ENCODE results near the gene PPP2R2B.

DNA sequence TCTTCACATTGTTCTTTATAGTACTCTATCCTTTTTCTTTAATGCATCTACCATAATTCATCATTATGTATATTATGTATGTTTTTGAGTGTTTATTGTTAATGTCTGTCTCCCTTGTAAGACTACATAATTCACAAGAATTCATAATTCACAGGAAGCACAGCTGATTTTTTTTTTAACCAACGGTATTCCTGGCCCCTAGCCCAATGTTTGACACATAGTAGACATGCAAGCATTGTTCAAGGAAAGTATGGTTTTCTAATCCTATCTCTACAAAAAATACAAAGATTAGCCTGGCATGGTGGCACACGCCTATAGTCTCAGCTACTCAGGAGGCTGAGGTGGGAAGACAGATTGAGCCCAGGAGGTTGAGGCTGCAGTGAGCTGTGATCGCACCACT lies 160.6 kb downstream of the PPP2R2B start:
- TF ChIP-seq, protein P1, sequence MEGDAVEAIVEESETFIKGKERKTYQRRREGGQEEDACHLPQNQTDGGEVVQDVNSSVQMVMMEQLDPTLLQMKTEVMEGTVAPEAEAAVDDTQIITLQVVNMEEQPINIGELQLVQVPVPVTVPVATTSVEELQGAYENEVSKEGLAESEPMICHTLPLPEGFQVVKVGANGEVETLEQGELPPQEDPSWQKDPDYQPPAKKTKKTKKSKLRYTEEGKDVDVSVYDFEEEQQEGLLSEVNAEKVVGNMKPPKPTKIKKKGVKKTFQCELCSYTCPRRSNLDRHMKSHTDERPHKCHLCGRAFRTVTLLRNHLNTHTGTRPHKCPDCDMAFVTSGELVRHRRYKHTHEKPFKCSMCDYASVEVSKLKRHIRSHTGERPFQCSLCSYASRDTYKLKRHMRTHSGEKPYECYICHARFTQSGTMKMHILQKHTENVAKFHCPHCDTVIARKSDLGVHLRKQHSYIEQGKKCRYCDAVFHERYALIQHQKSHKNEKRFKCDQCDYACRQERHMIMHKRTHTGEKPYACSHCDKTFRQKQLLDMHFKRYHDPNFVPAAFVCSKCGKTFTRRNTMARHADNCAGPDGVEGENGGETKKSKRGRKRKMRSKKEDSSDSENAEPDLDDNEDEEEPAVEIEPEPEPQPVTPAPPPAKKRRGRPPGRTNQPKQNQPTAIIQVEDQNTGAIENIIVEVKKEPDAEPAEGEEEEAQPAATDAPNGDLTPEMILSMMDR (conservative IDR thresholded peaks at IDR 0.05; ENCODE audit: low read depth, low read length), result no peak
- TF ChIP-seq EZH2 (IDR thresholded peaks at IDR 0.05; ENCODE audit: borderline replicate concordance, low read depth, low read length, poor library complexity, severe bottlenecking), result no peak
